Hepatocyte (in vitro differentiated cells): ENCODE data around the gene CAMK4. TPM values are rescaled to one million over a fixed set of nuclear protein-coding genes. Genes with fewer than 3 reads are reported as not detected.

Source experiments
- DNase-seq: peaks from one replicate; pipeline ENCODE4 v3.0.0-alpha.2; 2016; ENCODE audit warnings: low spot score
- H2AFZ ChIP-seq: fragments of 200-600 bp; sonication (generic); 2 replicates; pipeline ENCODE4 v1.6.0; 2016; ENCODE audit warnings: antibody characterized with exemption, mild to moderate bottlenecking
- H3K27ac ChIP-seq: fragments of 200-600 bp; sonication (generic); 2 replicates; pipeline ENCODE4 v1.5.1; 2016; ENCODE audit warnings: mild to moderate bottlenecking
- H3K27me3 ChIP-seq: fragments of 200-600 bp; sonication (generic); 2 replicates; pipeline ENCODE4 v1.6.1; 2016
- H3K36me3 ChIP-seq: fragments of 200-600 bp; sonication (generic); replicated peaks from 2 replicates; pipeline ENCODE4 v1.5.1; 2016; ENCODE audit warnings: low read depth; ENCODE audit not compliant: insufficient read depth
- H3K4me1 ChIP-seq: fragments of 200-600 bp; sonication (generic); 2 replicates; pipeline ENCODE4 v1.5.1; 2016; ENCODE audit warnings: mild to moderate bottlenecking, moderate library complexity; ENCODE audit not compliant: insufficient read depth
- H3K4me2 ChIP-seq: fragments of 200-600 bp; sonication (generic); 2 replicates; pipeline ENCODE4 v1.6.0; 2016
- H3K4me3 ChIP-seq: fragments of 200-600 bp; sonication (generic); 2 replicates; pipeline ENCODE4 v1.5.1; 2016; ENCODE audit warnings: mild to moderate bottlenecking
- H3K79me2 ChIP-seq: fragments of 200-600 bp; sonication (generic); 2 replicates; pipeline ENCODE4 v1.6.0; 2017; ENCODE audit warnings: mild to moderate bottlenecking
- H3K9me2 ChIP-seq: fragments of 200-600 bp; sonication (generic); replicated peaks from 2 replicates; pipeline ENCODE4 v1.6.0; 2017; ENCODE audit warnings: mild to moderate bottlenecking; ENCODE audit not compliant: insufficient read depth
- H3K9me3 ChIP-seq: fragments of 200-600 bp; sonication (generic); 2 replicates; pipeline ENCODE4 v1.5.1; 2016; ENCODE audit warnings: low read depth, mild to moderate bottlenecking
- H4K20me1 ChIP-seq: fragments of 200-600 bp; sonication (generic); 2 replicates; pipeline ENCODE4 v1.6.0; 2016; ENCODE audit warnings: mild to moderate bottlenecking; ENCODE audit not compliant: insufficient read depth, poor library complexity, severe bottlenecking
- CTCF ChIP-seq: fragments of 200-600 bp; sonication (generic); IDR thresholded peaks from 2 replicates; pipeline ENCODE4 v1.5.1; 2016; ENCODE audit warnings: antibody characterized with exemption, mild to moderate bottlenecking; ENCODE audit not compliant: poor library complexity
- EZH2 ChIP-seq: fragments of 200-600 bp; sonication (generic); IDR thresholded peaks from 2 replicates; pipeline ENCODE4 v1.6.1; 2016; ENCODE audit warnings: antibody characterized with exemption, mild to moderate bottlenecking, borderline replicate concordance
- EZH2phosphoT487 ChIP-seq: fragments of 200-600 bp; sonication (generic); IDR thresholded peaks from one replicate; pipeline ENCODE4 v1.6.1; 2018; ENCODE audit warnings: antibody characterized with exemption, mild to moderate bottlenecking, low read depth, moderate library complexity; ENCODE audit not compliant: unreplicated experiment, severe bottlenecking
- WGBS: methylation state at CpG from one replicate; pipeline ENCODE4 v1.1.6; 2016; ENCODE audit warnings: low lambda C conversion rate; ENCODE audit errors: missing lambda C conversion rate; 5-methylcytosine and 5-hydroxymethylcytosine counted together
- polyA plus RNA-seq: library from polyadenylated mRNA; unstranded; fragments of >200 nt; fragmentation: Nextera tagmentation; extraction: Ambion mirVana; gene quantifications from 2 replicates; pipeline ENCODE4 v1.2.1, GENCODE V29; 2016
- total RNA-seq: library from RNA; depleted of rRNA; stranded (reverse); fragments of >200 nt; gene quantifications from 2 replicates; pipeline ENCODE4 v1.2.3, GENCODE V29; 2014

The CAMK4 gene
- total and polyA plus RNA-seq, 2 experiments from 2014 or later, result 1.0 to 3.4 TPM

GRCh38 chr5:111214052-111214742 lies 10.0 kb upstream of the CAMK4 start:
- no peak overlapping the region for H3K4me3 ChIP-seq
- no peaks in the 10 kb centered on the region for H3K36me3 ChIP-seq
- TF ChIP-seq EZH2phosphoT487 (no peak), EZH2 (no peak), CTCF (no peak)
- H3K27ac ChIP-seq, result no peak overlapping the region
- WGBS, result 83% methylated on average over 2 of the region's 2 CpGs
- H3K9me3 ChIP-seq, result no peaks in the 10 kb centered on the region
- H4K20me1 ChIP-seq, result no peaks in the 10 kb centered on the region
- DNase-seq, result no peak
- H3K4me2 ChIP-seq, result no peak overlapping the region
- no peaks in the 10 kb centered on the region for H3K79me2 ChIP-seq
- H3K27me3 ChIP-seq, result peaks cover 16% of the 10 kb centered on the region
- H2AFZ ChIP-seq, result no peak overlapping the region
- no peaks in the 10 kb centered on the region for H3K9me2 ChIP-seq
- H3K4me1 ChIP-seq, result no peaks in the 10 kb centered on the region

GRCh38 chr5:111215971-111216370 lies 8.2 kb upstream of the CAMK4 start:
- H3K36me3 ChIP-seq, result no peaks in the 10 kb centered on the region
- H3K79me2 ChIP-seq, result no peaks in the 10 kb centered on the region
- 95% methylated on average over 2 of the region's 2 CpGs for WGBS
- H4K20me1 ChIP-seq, result no peaks in the 10 kb centered on the region
- no peak overlapping the region for H3K4me2 ChIP-seq
- no peak overlapping the region for H2AFZ ChIP-seq
- no peak for DNase-seq
- H3K4me1 ChIP-seq, result no peaks in the 10 kb centered on the region
- TF ChIP-seq EZH2 (no peak), CTCF (no peak), EZH2phosphoT487 (no peak)
- H3K9me3 ChIP-seq, result no peaks in the 10 kb centered on the region
- H3K27ac ChIP-seq, result no peak overlapping the region
- H3K4me3 ChIP-seq, result no peak overlapping the region
- peaks cover 14% of the 10 kb centered on the region for H3K27me3 ChIP-seq
- H3K9me2 ChIP-seq, result no peaks in the 10 kb centered on the region

- 79% methylated on average over 1 of the region's 1 CpG for WGBS
- Histone ChIP-seq H3K4me3 (no peak overlapping the region), H3K36me3 (no peaks in the 10 kb centered on the region), H2AFZ (no peak overlapping the region), H3K4me2 (no peak overlapping the region), H3K27ac (no peak overlapping the region), H3K4me1 (no peaks in the 10 kb centered on the region), H4K20me1 (no peaks in the 10 kb centered on the region), H3K79me2 (no peaks in the 10 kb centered on the region), H3K9me3 (no peaks in the 10 kb centered on the region), H3K9me2 (no peaks in the 10 kb centered on the region), H3K27me3 (peaks cover 39% of the 10 kb centered on the region)
- DNase-seq, result no peak
- TF ChIP-seq EZH2phosphoT487 (no peak), EZH2 (no peak), CTCF (no peak)
Measured at GRCh38 chr5:111221139-111221538, 3.0 kb upstream of the CAMK4 start.
